ENCODE data around the gene QSOX2.

Gene QSOX2

GRCh38 chr9:136201174-136201573 lies 44.4 kb downstream of the QSOX2 start:
- DNase-seq, result no peak

GRCh38 chr9:136200424-136200823 lies 45.2 kb downstream of the QSOX2 start:
- no peak for DNase-seq

GRCh38 chr9:136199391-136200288 lies 46.0 kb downstream of the QSOX2 start:
- DNase-seq, result no peak

GRCh38 chr9:136198605-136199083 lies 47.0 kb downstream of the QSOX2 start:
- DNase-seq, result no peak

- DNase-seq, result no peak
Measured at GRCh38 chr9:136197930-136198604, 47.5 kb downstream of the QSOX2 start.

GRCh38 chr9:136197084-136197875 lies 48.3 kb downstream of the QSOX2 start:
- DNase-seq, result no peak

- no peak for DNase-seq
Measured at GRCh38 chr9:136196404-136197083, 49.1 kb downstream of the QSOX2 start.

GRCh38 chr9:136194540-136194939 lies 51.1 kb downstream of the QSOX2 start:
- DNase-seq, result no peak

- DNase-seq, result no peak
Measured at GRCh38 chr9:136193891-136194279, 51.7 kb downstream of the QSOX2 start.

GRCh38 chr9:136193127-136193890 lies 52.3 kb downstream of the QSOX2 start:
- DNase-seq, result no peak

- DNase-seq, result no peak
Measured at GRCh38 chr9:136192289-136193126, 53.1 kb downstream of the QSOX2 start.

GRCh38 chr9:136191960-136192286 lies 53.7 kb downstream of the QSOX2 start:
- DNase-seq, result no peak

GRCh38 chr9:136191099-136191959 lies 54.3 kb downstream of the QSOX2 start:
- DNase-seq, result no peak

- no peak for DNase-seq
Measured at GRCh38 chr9:136190656-136191055, 55.0 kb downstream of the QSOX2 start.

GRCh38 chr9:136190237-136190601 lies 55.4 kb downstream of the QSOX2 start:
- no peak for DNase-seq

GRCh38 chr9:136189394-136190236 lies 56.0 kb downstream of the QSOX2 start:
- no peak for DNase-seq

GRCh38 chr9:136187683-136188586 lies 57.7 kb downstream of the QSOX2 start:
- no peak for DNase-seq

GRCh38 chr9:136187197-136187596 lies 58.4 kb downstream of the QSOX2 start:
- no peak for DNase-seq

All from NCI-H2107 (cell line).